DMS153 treated with DMSO at 0.1 percent for 48 hours (cell line): ENCODE results near the gene SNRPD3.
"Not testable (repeated sequence)": the region's sequence is repeated elsewhere in the genome, so short reads cannot be mapped to it uniquely, and the experiment has no call there.

Experiments
- DNase-seq: peaks from one replicate; lab custom pipeline; 2025; ENCODE audit not compliant: unreplicated experiment; lab: John Stamatoyannopoulos, UW

Gene SNRPD3

DNA sequence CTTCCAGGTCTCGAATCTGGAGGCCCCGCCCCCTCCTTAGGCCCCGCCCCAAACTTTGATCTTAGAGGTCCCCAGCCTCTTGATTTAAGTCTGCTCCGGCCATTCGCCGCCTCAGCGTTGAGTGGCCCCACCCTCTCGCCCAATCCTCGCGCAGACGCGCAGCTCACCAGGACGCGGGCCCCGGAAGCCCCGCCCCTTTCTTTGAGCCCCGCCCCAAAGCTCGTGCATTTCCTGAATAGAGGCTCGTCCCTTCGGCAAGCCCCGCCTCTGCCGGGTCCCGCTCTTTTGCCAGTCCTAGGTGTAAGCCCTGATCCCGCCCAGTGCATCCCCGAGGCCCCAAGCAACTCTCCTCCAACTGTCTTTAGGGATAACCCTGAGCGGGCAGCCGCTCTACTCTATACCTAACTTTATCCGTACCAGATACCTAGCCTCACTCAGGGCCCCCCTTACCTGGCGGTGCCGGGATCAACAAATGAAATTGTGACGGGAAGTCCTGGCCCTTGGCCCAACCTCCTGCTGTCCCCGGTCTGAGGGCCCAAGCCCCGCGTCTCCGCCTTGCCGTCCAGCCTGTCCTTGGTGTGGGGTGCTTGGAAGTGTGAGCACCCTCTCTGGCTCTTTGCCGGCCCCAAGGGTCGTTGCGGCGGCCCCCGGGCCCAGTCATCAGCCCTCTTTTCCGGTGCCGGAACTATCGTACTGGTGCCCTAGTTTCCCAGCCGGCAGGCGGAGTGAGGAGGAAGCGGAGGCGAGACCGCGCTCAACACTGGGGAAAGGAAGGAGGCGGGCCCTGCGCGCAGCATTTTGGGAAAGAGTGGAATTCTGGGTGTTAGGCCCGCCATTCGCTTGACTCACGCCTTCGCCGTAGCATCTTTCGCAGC is at the start of gene SNRPD3:
Gene SNRPD3 (plus strand): TSS at position 835 of the 875 bp plus-strand sequence. CDS start 1,676 bp downstream, outside the sequence.
- peak; percentile 96 for DNase-seq

DNA sequence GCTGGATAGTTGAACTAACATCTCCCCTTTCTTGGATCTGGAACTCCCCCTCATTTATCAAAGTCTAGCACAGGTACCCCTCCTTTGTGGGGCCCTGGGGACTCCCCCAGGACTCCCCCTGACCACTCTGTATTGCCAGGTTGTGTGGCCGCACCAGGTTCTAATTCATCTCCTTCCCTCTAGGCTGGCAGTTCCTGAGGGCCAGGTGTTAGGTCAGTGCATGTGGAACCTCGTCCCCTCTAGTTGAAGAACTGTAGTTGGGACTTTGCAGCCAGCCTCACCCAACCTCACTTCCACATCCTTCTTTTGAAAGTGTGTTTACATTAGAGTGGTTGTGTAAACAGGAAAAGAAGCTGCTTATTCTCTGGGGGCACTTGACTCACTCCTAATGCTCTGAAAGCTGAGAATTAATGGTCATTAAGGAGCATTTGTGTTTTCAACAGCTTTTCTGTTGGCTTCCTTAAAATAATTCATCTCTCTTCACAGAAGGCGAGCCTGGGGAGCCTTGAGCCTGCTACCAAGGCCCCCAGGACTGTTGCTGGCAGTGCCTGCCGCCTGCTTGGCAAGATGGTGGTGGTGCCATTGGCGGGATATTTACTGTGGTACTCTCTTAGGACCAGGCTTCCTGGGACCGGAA is 48.9 kb upstream of the SNRPD3 start:
- peak; percentile 83 for DNase-seq

DNA sequence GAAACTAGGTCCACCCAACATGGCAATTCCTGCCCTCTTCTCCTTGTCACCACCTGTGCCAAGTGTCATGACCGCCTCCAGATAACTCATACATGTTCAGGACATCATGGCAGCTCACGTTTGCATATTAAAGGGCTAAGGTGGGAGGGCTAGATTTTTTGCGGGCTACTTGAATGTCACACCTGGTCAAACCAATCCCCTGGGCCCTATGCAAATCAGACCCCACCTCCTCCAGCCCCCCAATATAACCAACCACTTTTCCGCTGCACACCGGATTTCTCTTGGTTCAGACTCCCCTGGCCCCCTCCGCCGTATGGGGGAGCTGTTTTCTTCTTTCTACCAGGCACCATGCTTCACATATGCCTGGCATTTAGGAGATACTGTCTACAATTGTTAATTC is 48.1 kb upstream of the SNRPD3 start:
- no peak for DNase-seq

DNA sequence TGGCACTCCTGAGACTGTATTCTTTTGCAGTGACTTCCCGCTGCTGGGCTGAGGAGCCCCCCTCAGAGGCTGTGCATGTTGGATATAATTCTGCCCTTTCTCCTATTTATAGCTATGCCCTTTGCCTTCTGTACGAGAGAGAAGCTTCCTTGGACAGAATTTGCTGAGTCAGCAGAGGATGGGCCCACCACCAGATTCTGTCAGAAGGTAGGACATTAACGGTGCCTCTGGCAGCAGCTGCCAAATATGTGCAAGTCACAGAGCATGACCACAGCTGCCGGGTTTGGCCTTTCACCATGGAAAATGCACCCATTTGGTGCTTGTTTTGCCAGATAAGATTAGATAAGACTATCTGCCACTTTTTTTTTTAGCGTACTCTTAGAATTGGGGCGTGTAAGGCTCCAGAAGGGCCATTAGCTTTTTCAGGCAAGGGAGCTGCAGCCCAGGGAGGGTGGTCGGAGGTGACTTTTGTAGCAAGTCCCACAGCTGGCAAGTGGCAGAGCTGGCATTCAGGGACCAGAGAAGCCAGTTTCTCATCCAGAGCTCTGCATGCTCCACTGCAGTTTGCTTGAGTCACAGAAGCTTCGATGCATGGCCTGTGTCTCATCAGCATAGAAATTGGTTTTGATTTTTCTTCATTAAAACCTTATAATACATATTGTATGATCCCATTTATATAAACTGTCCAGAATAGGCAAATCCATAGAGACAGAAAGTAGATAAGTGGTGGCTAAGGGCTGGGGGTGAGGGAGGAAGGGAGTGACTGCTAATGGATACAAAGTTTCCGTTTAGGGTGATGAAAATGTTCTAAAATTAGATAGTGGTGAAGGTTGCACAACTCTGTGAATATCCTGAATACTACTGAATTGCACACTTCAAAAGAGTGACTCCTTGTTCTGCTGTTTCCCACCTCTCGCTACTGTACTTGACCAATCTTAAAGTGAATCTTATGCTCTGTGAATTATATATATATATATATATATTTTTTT is 44.9 kb upstream of the SNRPD3 start:
- DNase-seq, result no peak

DNA sequence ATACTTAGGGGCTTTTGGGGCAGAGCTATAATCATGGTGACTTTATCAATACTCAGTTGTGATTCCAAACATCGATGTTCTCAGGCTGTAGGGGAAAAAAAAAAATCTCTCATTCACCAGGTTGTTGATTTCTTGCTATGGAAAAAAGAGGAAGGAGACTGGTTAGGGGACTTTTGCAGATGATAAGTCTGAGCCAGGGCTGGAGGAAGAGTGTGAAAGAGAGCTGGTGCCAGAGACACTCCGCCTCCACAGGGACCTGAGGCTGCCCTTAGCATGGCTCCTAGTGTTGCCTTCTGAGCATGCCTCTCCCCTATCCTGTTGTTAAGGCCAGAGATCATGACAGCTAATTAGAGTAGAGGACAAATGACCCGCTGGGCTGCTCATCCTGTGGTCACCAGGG is 43.8 kb upstream of the SNRPD3 start:
- no peak for DNase-seq

DNA sequence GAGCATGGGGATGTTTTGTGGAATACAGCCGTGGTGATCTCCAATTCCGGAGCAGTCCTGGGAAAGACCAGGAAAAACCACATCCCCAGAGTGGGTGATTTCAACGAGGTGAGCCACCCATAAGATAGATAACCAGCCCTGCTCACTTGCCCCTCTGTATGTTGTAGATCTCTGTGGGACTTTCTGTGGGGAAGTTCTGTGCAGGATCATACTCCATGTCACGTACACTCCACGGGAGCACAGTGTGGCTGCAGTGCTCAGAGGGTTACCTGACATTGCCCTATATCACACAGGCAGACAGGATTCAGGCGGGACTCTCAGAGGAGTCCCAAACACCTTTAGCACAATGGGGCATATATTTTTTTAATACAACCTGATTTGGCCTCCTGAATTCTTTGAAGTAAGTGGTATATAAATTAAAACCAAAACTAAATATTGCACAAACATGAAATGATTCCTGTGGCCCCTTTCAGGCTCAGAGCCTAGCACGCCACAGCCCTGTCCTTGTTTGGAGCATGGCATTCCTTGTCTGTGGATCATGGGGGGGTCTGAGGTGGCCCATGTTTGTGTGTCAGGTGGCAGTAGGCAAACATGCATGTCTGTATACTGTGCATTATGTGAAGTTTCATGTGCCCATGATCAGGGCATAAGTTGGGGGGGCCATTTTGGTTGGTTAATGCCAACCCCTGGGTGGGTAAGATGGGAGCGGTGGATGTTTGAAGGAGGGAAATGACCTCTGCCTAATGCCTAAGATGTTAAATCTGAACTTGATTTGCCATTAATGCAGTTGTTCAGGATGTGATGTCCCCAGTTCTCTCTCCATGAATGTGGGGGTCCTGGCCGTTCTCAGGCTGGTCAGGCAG is 42.2 kb upstream of the SNRPD3 start:
- no peak for DNase-seq

DNA sequence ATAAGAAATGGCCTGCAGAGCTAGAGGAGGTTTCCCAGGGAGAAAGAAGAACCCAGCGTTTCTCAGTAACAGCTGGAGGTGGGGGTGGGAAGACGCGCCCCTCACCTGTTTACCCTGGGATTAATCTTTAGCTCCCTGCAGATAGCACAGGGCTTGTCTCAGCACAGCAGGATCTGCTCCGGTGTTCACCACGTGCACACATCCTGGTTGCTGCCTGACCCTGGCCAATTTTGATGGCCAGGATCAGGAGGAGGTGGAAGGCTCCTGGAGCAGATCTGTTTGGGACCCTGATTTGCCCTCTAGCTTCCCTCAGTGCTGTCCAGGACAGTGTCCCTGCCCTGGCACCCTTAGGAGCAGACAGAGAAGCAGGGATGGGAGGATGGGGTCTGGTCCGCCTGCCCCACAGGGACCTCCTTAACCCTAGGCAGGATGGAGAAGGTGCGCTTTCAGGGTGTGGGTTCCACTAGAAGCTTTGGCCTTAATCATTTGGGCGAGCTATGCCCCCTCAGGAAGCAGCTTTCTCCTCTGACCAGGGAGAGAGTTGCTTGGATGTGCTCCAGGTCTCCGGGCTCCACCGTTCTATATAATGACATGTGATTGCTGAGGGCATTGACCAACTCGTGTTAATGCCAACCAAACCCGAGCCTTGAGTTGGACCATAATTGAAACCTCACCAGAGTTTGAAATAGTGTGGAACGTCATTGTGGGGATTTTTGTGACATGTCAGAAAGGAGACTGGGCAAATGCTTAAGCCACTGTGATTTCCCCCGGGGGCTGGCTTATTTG is 41.4 kb upstream of the SNRPD3 start:
- DNase-seq, result no peak

DNA sequence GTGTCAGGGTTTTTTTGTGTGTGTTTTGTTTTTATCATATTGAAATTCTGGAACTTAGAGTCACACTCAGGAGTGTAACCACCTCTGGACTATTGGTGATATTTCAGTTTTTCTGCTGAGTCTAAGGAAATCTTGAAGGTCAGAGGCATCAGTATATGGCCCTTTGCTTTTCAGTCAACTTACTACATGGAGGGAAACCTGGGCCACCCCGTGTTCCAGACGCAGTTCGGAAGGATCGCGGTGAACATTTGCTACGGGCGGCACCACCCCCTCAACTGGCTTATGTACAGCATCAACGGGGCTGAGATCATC is 40.8 kb upstream of the SNRPD3 start:
- no peak for DNase-seq

DNA sequence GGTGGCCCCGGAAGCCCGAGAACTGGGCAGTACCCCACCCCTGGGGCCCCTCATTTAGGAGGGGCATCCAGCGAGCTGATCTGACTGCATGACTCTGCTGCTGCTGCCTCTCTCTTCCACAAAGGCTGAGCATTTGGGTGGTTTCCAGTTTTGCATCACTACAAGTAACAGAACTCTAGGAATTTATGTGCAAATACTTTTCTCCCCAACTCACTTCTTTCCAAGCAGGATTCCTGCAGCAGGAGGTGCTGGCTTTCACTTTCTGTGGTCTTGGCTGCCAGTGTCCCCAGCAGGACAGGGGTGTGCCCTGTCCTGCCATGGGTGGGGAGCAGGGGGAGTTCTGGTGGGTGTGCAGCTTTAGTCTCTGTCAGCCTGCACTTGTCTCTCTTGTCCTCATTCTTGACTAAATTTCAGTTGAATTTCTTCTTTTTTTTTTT is 39.5 kb upstream of the SNRPD3 start:
- DNase-seq, result no peak

DNA sequence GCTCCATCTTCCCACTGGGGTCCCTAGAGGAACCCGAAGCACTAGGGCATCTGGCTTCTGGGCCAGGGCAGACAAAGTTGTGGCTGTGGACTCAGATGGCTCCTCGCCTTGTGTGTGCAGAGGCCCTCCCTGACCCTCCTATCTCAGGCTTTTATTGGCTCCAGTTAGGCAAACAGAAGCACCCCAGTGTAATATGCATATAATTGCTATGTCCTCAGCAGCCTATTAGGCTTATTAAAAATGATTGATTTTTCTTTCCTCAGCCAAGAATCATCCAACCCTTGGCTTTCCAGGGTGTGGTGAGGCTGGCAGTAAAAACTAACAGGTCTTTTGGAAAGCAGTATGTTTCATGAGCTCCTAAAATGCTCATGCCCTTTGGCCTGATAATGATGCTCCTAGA is 38.4 kb upstream of the SNRPD3 start:
- DNase-seq, result no peak

DNA sequence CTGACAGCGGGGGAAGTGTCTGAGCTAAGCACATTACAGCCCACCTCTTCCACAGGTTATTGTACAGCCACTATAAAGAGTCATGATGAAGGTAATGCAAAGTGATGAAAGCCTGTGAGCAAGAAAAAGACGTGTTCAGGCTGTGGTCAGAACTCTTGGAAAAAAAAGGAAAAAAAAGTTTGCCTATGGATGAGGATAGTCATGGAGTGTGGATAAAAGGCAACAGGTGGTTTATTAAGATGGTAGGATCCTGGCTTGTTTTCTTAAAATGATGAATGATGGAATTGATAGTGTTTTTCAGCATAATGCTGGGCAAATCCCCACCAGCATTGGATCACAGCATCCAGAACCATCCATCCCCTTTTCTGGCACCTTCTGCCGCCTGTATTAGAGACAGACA is 37.6 kb upstream of the SNRPD3 start:
- no peak for DNase-seq

DNA sequence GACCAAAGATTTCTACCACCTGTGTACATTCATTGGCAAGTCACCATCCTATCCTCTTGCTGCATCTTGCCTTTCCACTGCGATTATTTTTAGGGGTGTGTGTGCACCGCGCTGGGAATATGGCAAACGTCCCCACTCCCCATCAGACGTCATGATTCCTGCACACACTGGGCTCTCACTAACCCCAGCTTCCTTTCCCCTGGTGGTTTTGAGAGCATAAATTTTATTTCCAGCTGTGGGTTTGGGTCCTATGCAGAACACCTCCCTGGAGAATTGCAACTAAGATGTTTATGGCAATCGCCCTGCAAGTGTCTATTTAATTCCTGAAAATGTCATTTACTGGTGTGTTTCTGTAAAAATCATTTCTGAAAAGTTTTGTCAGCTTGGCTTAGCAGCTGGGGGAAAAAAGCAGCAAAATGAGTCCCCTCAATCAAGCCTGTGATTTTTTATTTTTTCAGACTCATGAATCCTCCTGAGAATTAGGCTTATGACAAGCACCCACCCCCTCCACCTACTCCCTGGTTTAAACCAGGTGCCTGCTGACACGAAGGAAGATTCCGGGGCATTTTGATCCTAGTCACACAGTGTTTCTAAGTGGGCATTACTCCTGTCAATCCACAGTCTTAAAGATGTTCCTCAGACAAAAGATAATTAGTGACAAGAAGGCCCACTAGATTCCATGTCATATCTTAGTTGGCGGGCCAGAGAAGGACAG is 36.9 kb upstream of the SNRPD3 start:
- DNase-seq, result no peak

DNA sequence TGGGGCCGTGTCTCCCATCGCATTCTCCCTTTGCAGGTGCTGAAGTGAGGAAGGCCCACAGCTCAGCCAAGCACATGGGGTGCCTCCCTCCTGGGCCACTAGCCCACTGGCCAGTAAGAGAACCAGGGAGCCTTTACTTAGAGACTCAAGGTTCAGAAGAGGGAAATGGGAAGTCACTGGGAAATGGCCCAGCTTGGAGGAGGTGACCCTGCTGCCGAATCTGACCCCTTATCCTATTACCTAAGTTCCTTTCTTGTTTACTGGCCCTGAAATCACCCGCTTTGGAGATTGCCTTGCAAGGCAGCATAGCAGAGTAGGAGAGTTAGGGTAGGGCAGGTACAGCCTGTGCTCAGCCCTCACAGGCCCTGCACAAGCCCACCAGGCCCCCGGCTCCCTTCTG is 36.3 kb upstream of the SNRPD3 start:
- no peak for DNase-seq

DNA sequence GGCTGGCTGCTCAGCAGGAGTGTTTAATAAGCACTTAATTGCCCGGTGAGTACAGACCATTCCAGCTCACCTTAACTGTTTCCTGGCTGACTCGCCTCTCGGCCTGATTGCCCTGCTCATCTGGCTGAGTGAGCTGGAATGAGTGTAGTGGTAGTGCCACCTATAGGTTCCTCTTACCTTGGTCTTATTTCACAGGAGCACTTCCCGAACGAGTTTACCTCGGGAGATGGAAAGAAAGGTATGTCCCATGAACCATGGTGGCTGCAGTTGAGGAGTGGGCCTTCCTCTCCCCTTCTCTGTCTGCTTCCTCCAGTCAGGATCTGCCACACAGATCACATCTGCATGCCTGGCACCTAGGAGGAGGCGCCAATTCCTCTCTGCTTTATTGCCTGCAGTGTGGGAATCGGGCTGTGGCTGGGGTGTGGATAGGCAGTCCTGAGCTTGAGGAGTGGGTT is 34.0 kb upstream of the SNRPD3 start:
- peak; percentile 79 for DNase-seq

DNA sequence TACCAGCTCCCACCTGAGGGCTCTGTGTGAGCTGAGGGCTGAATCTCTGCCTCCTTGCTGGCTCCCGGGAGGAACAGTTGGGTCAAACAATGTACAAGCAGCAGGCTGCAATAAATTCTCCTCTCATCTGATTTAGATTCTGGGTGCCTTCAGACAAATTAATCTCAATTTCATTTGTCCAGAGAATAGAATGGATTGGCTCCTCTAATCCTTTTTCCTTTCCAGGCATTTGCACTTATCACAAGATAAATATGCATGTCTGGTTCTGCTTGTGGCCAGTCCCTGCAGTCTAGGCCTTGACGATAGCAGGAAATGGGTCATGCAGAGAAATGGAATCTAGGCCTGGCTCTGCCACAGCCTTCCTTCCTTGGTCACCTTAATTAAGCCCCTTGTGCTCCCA is 31.9 kb upstream of the SNRPD3 start:
- no peak for DNase-seq

DNA sequence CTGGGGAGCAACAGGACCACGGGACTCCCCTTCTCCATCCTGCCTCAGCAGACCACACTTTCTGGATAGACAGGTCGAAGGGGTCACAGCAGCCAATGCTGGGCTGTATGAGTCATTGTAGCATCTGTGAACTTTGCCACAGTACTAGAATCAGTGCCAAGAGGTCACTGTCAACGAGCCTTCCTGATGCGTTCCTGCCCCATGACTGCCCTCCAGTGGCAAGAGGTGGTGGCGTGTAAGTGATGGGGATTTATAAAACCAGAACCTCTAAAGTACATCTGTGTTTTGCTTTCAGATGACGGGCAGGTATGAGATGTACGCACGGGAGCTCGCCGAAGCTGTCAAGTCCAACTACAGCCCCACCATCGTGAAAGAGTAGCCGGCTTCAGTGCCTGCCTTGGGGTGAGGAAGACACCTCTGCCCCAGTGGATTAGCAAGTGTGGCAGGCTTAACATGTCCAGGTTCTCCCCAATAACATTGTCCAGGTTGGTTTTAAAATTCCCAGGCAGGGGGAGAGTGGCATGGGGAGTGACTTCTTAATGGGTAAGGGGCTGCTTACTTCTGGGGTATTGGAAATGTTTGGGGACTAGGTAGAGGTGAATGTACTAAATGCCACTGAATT is 30.3 kb upstream of the SNRPD3 start:
- peak; percentile 63 for DNase-seq

DNA sequence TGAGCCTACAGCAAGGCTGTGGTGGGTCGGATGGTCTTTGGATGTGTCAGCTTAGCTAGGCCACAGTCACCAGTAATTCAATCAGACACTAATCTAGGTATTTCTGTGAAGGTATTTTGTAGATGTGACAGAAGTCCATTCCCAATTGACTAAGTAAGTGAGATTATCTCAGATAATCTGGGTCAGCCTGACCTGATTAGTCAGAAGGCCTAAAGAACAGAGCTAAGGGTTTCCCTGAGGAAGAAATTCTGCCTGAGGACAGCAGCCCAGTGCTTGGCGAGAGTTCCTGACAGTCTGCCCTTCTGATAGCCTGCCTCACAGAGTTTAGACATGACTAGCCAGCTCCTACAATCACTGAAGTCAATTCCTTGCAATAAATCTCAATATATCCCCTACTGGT is 29.6 kb upstream of the SNRPD3 start:
- DNase-seq, result no peak

DNA sequence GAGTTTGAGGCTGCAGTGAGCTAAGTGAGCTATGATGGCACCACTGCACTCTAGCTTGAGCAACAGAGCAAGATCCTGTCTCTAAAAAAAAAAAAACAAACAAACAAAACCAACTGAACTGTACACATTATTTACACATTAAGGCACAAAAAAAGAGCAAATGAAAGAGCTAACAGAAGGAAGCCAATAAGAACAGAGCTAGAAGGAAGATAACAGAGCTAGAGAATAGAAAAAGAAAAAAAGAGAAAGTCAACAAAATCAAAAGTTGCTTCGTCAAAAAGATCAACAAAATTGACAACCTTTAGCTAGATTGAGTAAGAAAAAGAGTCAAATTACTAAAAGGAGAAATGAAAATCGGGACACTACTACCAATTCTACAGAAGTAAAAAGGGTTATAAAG is 25.9 kb upstream of the SNRPD3 start:
- DNase-seq, result no peak

DNA sequence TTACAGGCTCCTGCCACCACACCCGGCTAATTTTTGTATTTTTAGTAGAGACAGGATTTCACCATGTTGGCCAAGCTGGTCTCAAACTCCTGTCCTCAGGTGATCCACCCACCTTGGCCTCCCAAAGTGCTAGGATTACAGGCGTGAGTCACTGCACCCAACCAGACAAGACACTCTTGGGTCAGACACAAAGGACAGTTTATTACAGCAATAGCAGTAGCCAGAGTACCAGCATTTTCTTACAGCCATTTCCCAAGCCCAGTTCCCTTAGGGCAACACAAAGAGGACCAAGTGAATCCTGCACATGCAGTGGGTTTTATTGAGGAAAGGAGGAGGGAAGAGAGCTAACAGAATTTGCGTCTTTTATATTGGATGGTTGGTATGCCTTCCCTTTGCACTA is 24.8 kb upstream of the SNRPD3 start:
- not testable (repeated sequence) for DNase-seq
